ENCODE measurements around the gene SLC5A2.
"Not testable (repeated sequence)": the region's sequence is repeated elsewhere in the genome, so short reads cannot be mapped to it uniquely, and the experiment has no call there.

SLC5A2 gene

GRCh38 chr16:31483081-31483480, at the start of gene SLC5A2:
TSS of gene SLC5A2 (plus strand) at chr16:31483123. CDS start at chr16:31483137, 14 bp downstream.
- DNase-seq: no peak

- DNase-seq: no peak
Observed at GRCh38 chr16:31435341-31436220, 47.3 kb upstream of the SLC5A2 start.

- no peak for DNase-seq
Observed at GRCh38 chr16:31436221-31437045, 46.5 kb upstream of the SLC5A2 start.

GRCh38 chr16:31438414-31438813, 44.5 kb upstream of the SLC5A2 start:
- no peak for DNase-seq

GRCh38 chr16:31439023-31439422, 43.9 kb upstream of the SLC5A2 start:
- not testable (repeated sequence) for DNase-seq

GRCh38 chr16:31439519-31439918, 43.4 kb upstream of the SLC5A2 start:
- no peak for DNase-seq

GRCh38 chr16:31440516-31441184, 42.3 kb upstream of the SLC5A2 start:
- no peak for DNase-seq

GRCh38 chr16:31441956-31442355, 41.0 kb upstream of the SLC5A2 start:
- DNase-seq: no peak

GRCh38 chr16:31445931-31446330, 37.0 kb upstream of the SLC5A2 start:
- DNase-seq: not testable (repeated sequence)

- no peak for DNase-seq
Observed at GRCh38 chr16:31451201-31451600, 31.7 kb upstream of the SLC5A2 start.

GRCh38 chr16:31451681-31452351, 31.1 kb upstream of the SLC5A2 start:
- DNase-seq: no peak

GRCh38 chr16:31452631-31453106, 30.3 kb upstream of the SLC5A2 start:
- no peak for DNase-seq

GRCh38 chr16:31453255-31454204, 29.4 kb upstream of the SLC5A2 start:
- no peak for DNase-seq

- DNase-seq: peak; percentile 39
Observed at GRCh38 chr16:31455601-31456314, 27.2 kb upstream of the SLC5A2 start.

- DNase-seq: no peak
Observed at GRCh38 chr16:31456988-31457360, 25.9 kb upstream of the SLC5A2 start.

GRCh38 chr16:31458073-31458843, 24.7 kb upstream of the SLC5A2 start:
- peak; percentile 65 for DNase-seq

- DNase-seq: peak; percentile 97
Observed at GRCh38 chr16:31458844-31459686, 23.9 kb upstream of the SLC5A2 start, which contains the start of gene ARMC5. TSS of gene ARMC5 (plus strand) at chr16:31459501. CDS start at chr16:31459525, 24 bp downstream.

GRCh38 chr16:31459687-31460581, 23.0 kb upstream of the SLC5A2 start:
- peak; percentile 100 for DNase-seq

All from CD4-positive, alpha-beta T cell treated with Interleukin-10 for 1 hour (primary cell).